Peyer's patch (tissue), 4 donors: ENCODE results near the gene CCDC6.

Experiments used
- CTCF ChIP-seq, 6 experiments: fragments of 450-650 bp in 4 of 6; fragments of 200-600 bp in 2 of 6; sonication (generic) in 1 of 6; IDR thresholded peaks; one replicate each; pipeline ENCODE4 v1.5.1; 2017 to 2019; ENCODE audit warnings: antibody characterized with exemption in 6 of 6, mild to moderate bottlenecking in 3 of 6, moderate library complexity in 1 of 6
- POLR2A ChIP-seq, 2 donors: fragments of 450-650 bp; IDR thresholded peaks; one replicate each; pipeline ENCODE4 v1.5.1; 2017; ENCODE audit warnings: antibody characterized with exemption in 2 of 2, mild to moderate bottlenecking in 2 of 2, moderate library complexity in 2 of 2

- TF ChIP-seq CTCF (IDR thresholded peaks at IDR 0.05) = peak in 5 of 6 experiments; percentile 7 to 88 (median 84)
- TF ChIP-seq POLR2A (IDR thresholded peaks at IDR 0.05) = no peak
Measured at GRCh38 chr10:59808896-59809643, 97.3 kb downstream of the CCDC6 start.
